Fibroblast of skin of right biceps (primary cell): ENCODE data around the gene RCAN3.

Experiments used
- DNase-seq: peaks from one replicate; pipeline ENCODE4 v3.0.0-alpha.2; 2013

The RCAN3 gene

DNA sequence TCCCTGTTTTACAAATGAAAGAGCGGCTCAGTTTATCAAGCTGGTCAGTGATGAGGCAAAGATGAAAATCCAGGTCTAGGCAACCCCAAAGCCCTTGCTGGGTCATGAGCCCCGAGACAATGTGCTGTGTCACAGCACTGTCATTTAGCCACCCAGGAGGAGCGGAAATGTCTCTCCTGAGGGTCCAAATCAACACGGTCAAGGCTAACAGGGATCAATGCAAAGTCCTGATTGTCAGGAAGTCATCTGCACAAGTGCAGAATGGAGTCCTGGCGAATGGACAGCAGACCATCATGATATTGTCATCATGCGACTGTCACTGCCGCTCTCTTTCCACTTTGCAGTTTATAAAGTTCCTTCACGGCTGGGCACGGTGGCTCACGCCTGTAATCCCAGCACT lies 83.5 kb downstream of the RCAN3 start:
- DNase-seq = no peak

DNA sequence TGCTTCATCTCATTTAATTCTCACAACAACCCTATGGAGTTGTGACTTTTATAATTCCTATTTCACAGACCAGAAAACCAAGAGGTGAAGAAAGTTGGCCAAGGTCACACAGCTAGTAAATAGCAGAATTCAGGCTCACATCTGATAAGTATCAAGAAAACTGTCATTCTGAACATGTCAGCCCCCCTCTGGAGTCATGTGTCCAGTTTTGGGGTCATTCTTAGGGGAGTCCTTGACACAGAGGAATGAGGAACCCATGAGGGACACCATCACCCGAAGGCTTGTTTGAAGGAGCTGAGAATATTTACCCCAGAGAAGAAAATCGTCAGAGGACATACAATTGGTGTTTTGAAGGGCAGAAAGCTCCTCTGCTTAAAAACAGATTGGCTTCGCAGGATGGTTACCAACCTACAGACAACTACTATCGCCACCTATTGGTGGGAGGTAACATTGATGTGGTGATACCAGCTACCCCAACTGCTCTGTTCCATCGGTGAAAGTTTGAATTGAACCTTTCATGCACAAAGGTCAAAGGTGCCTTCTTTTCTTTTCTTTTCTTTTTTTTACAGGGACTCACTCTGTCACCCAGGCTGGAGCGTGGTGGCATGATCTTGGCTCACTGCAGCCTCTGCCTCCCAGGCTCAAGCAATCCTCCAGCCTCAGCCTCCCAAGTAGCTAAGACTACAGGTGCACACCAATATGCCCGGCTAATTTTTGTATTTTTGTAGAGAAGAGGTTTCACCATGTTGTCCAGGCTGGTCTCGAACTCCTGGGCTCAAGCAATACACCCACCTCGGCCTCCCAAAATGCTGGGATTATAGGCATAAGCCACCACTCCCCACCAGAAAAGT lies 84.6 kb downstream of the RCAN3 start:
- peak; percentile 52 for DNase-seq

DNA sequence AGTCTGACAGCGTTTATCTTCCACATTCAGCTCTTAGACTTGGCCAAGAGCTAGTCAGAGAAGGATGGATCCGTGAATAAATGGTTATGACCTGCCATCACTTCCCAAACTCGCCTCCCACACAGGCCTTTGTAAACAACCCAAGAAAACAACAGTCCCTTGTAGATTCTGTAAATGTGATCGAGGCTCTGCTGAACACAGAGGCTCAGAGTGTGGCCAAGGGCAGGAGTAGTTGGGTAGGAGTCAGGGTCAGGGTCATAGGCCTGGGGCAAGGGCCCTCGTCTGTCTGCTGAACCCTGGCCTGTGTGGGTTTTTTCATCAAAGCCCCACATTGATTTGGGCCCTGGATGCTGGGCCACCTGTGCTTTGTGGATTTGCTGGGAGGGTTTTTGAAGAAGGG lies 85.9 kb downstream of the RCAN3 start:
- DNase-seq = no peak

DNA sequence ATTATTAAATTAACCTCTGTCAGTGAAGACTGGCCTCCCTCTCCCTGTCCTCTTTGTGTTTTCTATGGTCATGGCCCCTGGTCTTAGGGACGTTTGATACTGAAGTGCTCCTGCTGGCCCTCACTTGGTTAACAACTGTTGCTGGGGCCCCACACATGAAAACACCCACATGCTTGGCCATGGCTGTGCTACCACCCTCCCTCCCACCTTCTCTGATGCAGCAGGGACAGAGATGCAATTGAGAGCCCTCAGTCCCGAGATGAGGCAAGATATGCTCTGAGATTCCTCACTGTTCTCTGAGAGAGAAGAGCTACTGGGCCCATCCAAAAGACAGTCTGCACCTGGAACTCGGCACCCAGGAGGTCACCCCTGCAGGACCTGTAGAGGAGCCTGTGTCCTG lies 86.6 kb downstream of the RCAN3 start:
- DNase-seq = no peak
